ENCODE measurements around the gene GALNTL6.
"Not testable (repeated sequence)": the region's sequence is repeated elsewhere in the genome, so short reads cannot be mapped to it uniquely, and the experiment has no call there.

The GALNTL6 gene

DNA sequence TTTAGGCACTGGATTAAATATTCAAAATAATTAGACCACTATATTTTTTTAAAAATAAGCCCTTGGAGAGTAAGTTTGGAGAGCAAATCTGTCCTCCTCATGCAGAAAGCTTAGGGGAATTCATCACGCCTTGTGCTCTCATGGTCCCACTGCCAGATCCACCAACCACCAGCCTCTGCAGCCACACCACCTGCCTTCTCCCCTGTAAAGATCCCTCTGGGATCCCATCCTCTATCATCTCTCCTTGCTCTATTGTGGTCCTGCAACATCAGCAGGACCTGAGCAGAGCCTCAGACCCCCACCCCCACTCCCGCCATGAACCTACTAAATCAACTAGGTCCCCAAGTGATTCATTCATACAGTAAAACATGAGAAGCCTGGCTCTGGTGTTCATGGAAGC is 872.8 kb downstream of the GALNTL6 start:
- no peak overlapping the region for H3K27ac Mint-ChIP-seq
- H3K4me3 Mint-ChIP-seq: no peak overlapping the region
- peaks cover 4% of the 10 kb centered on the region for H3K9me3 Mint-ChIP-seq
- no peaks in the 10 kb centered on the region for H3K4me1 Mint-ChIP-seq (ENCODE audit: low read depth)
- no peaks in the 10 kb centered on the region for H3K36me3 Mint-ChIP-seq (ENCODE audit: low read depth)
- no peaks in the 10 kb centered on the region for H3K27me3 Mint-ChIP-seq (ENCODE audit: low read depth)

DNA sequence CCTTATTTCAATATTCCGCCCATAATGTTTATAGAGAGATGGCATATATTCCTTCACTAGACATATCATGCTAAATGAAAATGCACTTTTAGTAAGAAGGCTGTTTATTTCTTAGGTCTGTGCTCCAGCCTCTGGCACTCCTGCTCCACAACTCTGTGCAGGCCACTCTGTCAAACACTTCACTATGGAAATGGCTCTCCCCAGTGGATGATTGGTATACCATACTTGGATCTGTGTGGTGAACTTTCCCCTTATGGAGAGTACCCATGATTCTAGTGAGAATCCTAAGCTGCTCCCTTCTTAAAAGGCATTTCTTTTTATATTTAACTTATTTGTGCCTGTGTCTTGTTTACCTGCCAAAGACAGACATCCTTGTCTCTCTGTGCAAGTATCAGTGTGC is 875.3 kb downstream of the GALNTL6 start:
- peaks cover 9% of the 10 kb centered on the region for H3K9me3 Mint-ChIP-seq
- H3K4me1 Mint-ChIP-seq (ENCODE audit: low read depth): no peaks in the 10 kb centered on the region
- H3K27me3 Mint-ChIP-seq (ENCODE audit: low read depth): no peaks in the 10 kb centered on the region
- H3K4me3 Mint-ChIP-seq: no peak overlapping the region
- H3K36me3 Mint-ChIP-seq (ENCODE audit: low read depth): no peaks in the 10 kb centered on the region
- no peak overlapping the region for H3K27ac Mint-ChIP-seq

- H3K9me3 Mint-ChIP-seq: peaks cover 13% of the 10 kb centered on the region
- H3K27ac Mint-ChIP-seq: no peak overlapping the region
- H3K27me3 Mint-ChIP-seq (ENCODE audit: low read depth): no peaks in the 10 kb centered on the region
- H3K4me1 Mint-ChIP-seq (ENCODE audit: low read depth): no peaks in the 10 kb centered on the region
- no peak overlapping the region for H3K4me3 Mint-ChIP-seq
- H3K36me3 Mint-ChIP-seq (ENCODE audit: low read depth): no peaks in the 10 kb centered on the region
These were observed 878.3 kb downstream of the GALNTL6 start for GRCh38 chr4:172691552-172691951.

DNA sequence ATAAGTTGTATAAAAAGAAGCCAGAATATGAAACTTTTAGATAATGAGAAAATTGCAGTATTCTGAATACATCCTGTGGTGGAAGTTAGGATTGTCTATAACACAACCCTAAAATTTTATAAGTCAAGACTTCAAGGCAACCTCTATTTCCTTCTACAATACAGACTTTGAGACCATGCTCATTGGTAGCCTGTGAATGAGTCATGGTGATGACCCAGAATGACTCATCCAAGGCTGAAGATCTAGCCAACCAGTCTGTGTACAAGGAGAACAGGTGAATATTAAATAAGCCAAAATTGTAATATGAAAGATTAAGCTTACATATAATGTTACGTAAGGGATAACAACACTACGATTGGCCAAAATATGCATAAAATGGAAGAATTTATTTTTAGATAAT is 879.5 kb downstream of the GALNTL6 start:
- Mint-ChIP-seq H3K4me1 (ENCODE audit: low read depth) (no peaks in the 10 kb centered on the region), H3K27me3 (ENCODE audit: low read depth) (no peaks in the 10 kb centered on the region), H3K4me3 (no peak overlapping the region)

DNA sequence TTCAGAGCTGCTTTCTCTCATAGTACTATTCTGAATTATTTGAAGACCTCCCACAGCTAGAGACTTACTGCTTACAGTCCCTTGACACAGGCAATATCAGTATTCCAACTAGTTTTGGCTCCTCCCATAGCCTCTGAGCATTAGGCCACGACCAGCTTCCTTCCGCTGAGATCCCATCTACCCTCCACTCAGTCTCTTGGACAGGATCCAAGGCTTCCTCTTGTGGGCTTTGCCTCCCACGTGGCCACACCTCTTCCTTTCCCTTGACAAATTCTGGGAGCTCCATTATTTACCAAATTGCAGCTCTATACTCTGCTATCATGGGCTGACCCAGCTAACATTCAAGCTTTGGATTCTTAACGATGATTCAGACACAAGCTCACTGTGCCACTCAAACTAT is 885.1 kb downstream of the GALNTL6 start:
- no peak overlapping the region for H3K4me3 Mint-ChIP-seq
- H3K9me3 Mint-ChIP-seq: peaks cover 4% of the 10 kb centered on the region
- no peaks in the 10 kb centered on the region for H3K27me3 Mint-ChIP-seq (ENCODE audit: low read depth)
- no peaks in the 10 kb centered on the region for H3K36me3 Mint-ChIP-seq (ENCODE audit: low read depth)
- no peaks in the 10 kb centered on the region for H3K4me1 Mint-ChIP-seq (ENCODE audit: low read depth)
- no peak overlapping the region for H3K27ac Mint-ChIP-seq

More for the DNA sequence above, 879.5 kb downstream of the GALNTL6 start:
- Mint-ChIP-seq H3K27ac (no peak overlapping the region), H3K36me3 (ENCODE audit: low read depth) (no peaks in the 10 kb centered on the region), H3K9me3 (peaks cover 13% of the 10 kb centered on the region)

DNA sequence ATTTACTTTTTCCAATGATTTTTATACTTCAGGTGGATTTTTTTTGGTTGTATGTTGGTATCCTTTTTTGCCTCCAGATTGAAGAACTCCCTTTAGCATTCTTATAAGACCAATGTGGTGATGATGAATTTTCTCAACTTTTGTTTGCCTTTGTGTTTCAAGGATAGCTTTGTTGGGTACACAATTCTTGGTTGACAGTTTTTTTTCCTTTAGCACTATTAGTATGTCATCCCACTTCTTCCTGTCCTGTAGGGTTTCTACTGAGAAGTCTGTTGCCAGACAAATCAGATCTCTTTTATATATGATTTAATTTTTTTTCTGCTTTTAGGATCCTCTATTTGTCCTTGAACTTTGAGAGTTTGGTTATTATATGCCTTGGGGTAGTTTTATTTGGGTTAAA is 892.4 kb downstream of the GALNTL6 start:
- H3K4me1 Mint-ChIP-seq (ENCODE audit: low read depth): no peaks in the 10 kb centered on the region
- H3K4me3 Mint-ChIP-seq: no peak overlapping the region
- H3K36me3 Mint-ChIP-seq (ENCODE audit: low read depth): no peaks in the 10 kb centered on the region
- H3K9me3 Mint-ChIP-seq: peaks cover 26% of the 10 kb centered on the region
- no peaks in the 10 kb centered on the region for H3K27me3 Mint-ChIP-seq (ENCODE audit: low read depth)
- no peak overlapping the region for H3K27ac Mint-ChIP-seq

DNA sequence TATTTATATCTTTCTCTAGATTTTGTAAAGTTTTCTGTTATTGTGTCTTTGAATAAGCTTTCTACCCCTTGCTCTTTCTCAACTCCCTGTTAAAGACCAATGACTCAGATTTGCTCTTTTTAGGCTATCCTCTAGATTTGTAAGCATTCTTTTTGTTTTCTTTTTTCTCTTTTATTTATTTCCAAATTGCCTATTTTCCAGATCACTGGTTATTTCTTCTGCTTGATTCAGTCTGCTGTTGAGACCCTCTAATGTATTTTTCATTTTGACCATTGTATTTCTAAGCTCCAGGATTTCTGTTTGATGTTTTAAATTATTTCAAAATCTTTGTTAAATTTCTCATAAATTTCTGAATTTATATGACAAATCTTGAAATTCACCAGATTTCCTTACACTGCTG is 892.8 kb downstream of the GALNTL6 start:
- Mint-ChIP-seq H3K4me3 (no peak overlapping the region), H3K4me1 (ENCODE audit: low read depth) (no peaks in the 10 kb centered on the region), H3K36me3 (ENCODE audit: low read depth) (no peaks in the 10 kb centered on the region), H3K27me3 (ENCODE audit: low read depth) (no peaks in the 10 kb centered on the region), H3K9me3 (peaks cover 26% of the 10 kb centered on the region), H3K27ac (no peak overlapping the region)

DNA sequence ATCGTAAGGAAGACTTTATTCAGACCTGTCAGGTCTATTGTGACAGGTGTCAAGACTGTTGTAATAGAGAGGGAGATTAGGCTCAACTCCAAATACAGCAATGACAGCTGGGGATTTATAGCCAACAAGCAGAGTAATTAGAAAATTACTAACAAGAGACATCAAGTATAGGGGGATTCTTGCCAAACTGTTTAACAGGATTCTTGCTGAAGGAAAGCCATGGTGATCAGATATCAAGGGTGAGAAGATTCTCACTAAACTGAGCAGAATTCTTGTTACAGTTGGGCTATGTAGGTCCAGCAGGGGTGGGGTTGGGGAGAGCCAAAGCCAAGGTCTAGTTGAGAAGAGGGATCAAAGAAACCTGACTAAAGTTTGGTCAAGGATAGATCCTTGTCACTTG is 894.4 kb downstream of the GALNTL6 start:
- H3K36me3 Mint-ChIP-seq (ENCODE audit: low read depth): no peaks in the 10 kb centered on the region
- H3K4me1 Mint-ChIP-seq (ENCODE audit: low read depth): no peaks in the 10 kb centered on the region

GRCh38 chr4:172708184-172708583 is 895.0 kb downstream of the GALNTL6 start:
- H3K27ac Mint-ChIP-seq: no peak overlapping the region
- peaks cover 26% of the 10 kb centered on the region for H3K9me3 Mint-ChIP-seq
- no peaks in the 10 kb centered on the region for H3K27me3 Mint-ChIP-seq (ENCODE audit: low read depth)
- H3K4me1 Mint-ChIP-seq (ENCODE audit: low read depth): no peaks in the 10 kb centered on the region
- no peak overlapping the region for H3K4me3 Mint-ChIP-seq
- H3K36me3 Mint-ChIP-seq (ENCODE audit: low read depth): no peaks in the 10 kb centered on the region

More for the DNA sequence above, 894.4 kb downstream of the GALNTL6 start:
- no peak overlapping the region for H3K27ac Mint-ChIP-seq
- H3K4me3 Mint-ChIP-seq: no peak overlapping the region
- H3K9me3 Mint-ChIP-seq: peaks cover 26% of the 10 kb centered on the region
- H3K27me3 Mint-ChIP-seq (ENCODE audit: low read depth): no peaks in the 10 kb centered on the region

GRCh38 chr4:172709376-172709775 is 896.2 kb downstream of the GALNTL6 start:
- Mint-ChIP-seq H3K4me1 (ENCODE audit: low read depth) (no peaks in the 10 kb centered on the region), H3K9me3 (peaks cover 26% of the 10 kb centered on the region), H3K36me3 (ENCODE audit: low read depth) (no peaks in the 10 kb centered on the region), H3K4me3 (no peak overlapping the region), H3K27ac (no peak overlapping the region), H3K27me3 (ENCODE audit: low read depth) (no peaks in the 10 kb centered on the region)

DNA sequence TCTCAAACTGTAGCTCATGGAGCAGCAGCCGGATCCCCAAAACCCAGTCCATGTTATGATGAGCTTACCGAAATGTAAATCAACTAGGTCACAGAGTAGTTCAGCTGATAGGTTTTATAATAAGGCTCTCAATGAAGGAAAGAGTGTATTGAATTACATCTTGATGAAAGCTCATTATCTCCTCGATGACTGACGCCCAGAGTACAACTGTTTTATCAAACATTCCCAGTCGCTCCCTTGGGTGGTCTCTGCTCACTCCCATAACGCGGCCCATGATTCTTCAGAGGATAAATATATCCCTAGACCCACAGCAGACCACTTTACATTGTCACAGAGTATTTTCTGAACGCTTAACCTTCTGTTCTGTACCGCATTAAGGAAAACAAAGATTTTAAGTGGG is 903.1 kb downstream of the GALNTL6 start:
- no peaks in the 10 kb centered on the region for H3K4me1 Mint-ChIP-seq (ENCODE audit: low read depth)
- H3K27me3 Mint-ChIP-seq (ENCODE audit: low read depth): no peaks in the 10 kb centered on the region
- H3K4me3 Mint-ChIP-seq: no peak overlapping the region
- H3K9me3 Mint-ChIP-seq: no peaks in the 10 kb centered on the region
- no peak overlapping the region for H3K27ac Mint-ChIP-seq
- H3K36me3 Mint-ChIP-seq (ENCODE audit: low read depth): no peaks in the 10 kb centered on the region

GRCh38 chr4:172721659-172722058 is 908.5 kb downstream of the GALNTL6 start:
- Mint-ChIP-seq H3K27ac (no peak overlapping the region), H3K4me1 (ENCODE audit: low read depth) (no peaks in the 10 kb centered on the region), H3K36me3 (ENCODE audit: low read depth) (no peaks in the 10 kb centered on the region), H3K9me3 (no peaks in the 10 kb centered on the region), H3K4me3 (no peak overlapping the region), H3K27me3 (ENCODE audit: low read depth) (no peaks in the 10 kb centered on the region)

GRCh38 chr4:172725581-172725980 is 912.4 kb downstream of the GALNTL6 start:
- Mint-ChIP-seq H3K27ac (no peak overlapping the region), H3K9me3 (no peaks in the 10 kb centered on the region), H3K36me3 (ENCODE audit: low read depth) (no peaks in the 10 kb centered on the region), H3K27me3 (ENCODE audit: low read depth) (no peaks in the 10 kb centered on the region), H3K4me1 (ENCODE audit: low read depth) (no peaks in the 10 kb centered on the region), H3K4me3 (no peak overlapping the region)

- Mint-ChIP-seq H3K27me3 (ENCODE audit: low read depth) (no peaks in the 10 kb centered on the region), H3K4me3 (no peak overlapping the region), H3K9me3 (no peaks in the 10 kb centered on the region), H3K27ac (no peak overlapping the region), H3K4me1 (ENCODE audit: low read depth) (no peaks in the 10 kb centered on the region), H3K36me3 (ENCODE audit: low read depth) (no peaks in the 10 kb centered on the region)
These were observed 912.8 kb downstream of the GALNTL6 start for GRCh38 chr4:172726001-172726423.

DNA sequence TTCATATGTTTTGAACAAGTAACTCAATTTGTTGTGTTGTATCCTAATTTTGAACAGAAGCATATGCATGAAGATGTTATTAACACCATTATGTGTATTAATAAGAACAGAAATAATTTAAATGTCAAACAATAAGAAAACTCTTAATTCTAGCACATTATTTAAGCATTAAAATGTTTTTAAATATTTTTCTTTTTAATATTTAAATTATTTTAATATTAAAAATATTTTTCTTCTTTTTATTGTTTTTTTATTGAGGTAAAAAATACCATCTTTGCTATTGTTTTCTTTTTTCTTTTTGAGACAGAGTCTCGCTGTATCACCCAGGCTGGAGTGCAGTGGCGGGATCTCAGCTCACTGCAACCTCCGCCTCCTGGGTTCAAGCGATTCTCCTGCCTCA is 914.4 kb downstream of the GALNTL6 start:
- Mint-ChIP-seq H3K4me1 (ENCODE audit: low read depth) (no peaks in the 10 kb centered on the region), H3K36me3 (ENCODE audit: low read depth) (no peaks in the 10 kb centered on the region), H3K27me3 (ENCODE audit: low read depth) (no peaks in the 10 kb centered on the region), H3K4me3 (no peak overlapping the region), H3K27ac (no peak overlapping the region), H3K9me3 (no peaks in the 10 kb centered on the region)

- not testable (repeated sequence) for H3K27ac Mint-ChIP-seq; H3K4me1 Mint-ChIP-seq (ENCODE audit: low read depth); H3K36me3 Mint-ChIP-seq (ENCODE audit: low read depth); H3K27me3 Mint-ChIP-seq (ENCODE audit: low read depth); H3K4me3 Mint-ChIP-seq
- peaks cover 44% of the 10 kb centered on the region for H3K9me3 Mint-ChIP-seq
These were observed 920.4 kb downstream of the GALNTL6 start for GRCh38 chr4:172733645-172734044.
